MM.1S (cell line): ENCODE results near the gene BRD1.

Experiments
- CTCF ChIP-seq: fragments of 300-600 bp; sonication (generic); IDR thresholded peaks from 2 replicates; pipeline ENCODE4 v1.5.1; 2016; ENCODE audit warnings: antibody characterized with exemption, low read length, mixed read lengths
- EZH2phosphoT487 ChIP-seq: fragments of 300-600 bp; sonication (generic); IDR thresholded peaks from 2 replicates; pipeline ENCODE4 v1.6.1; 2018; ENCODE audit warnings: antibody characterized with exemption, low read length

- TF ChIP-seq CTCF: no peak
- TF ChIP-seq EZH2phosphoT487: no peak
These were observed 35.6 kb downstream of the BRD1 start for GRCh38 chr22:49792107-49792506.
